HCT116 (cell line): ENCODE data around the gene SMARCA4. TPM values are rescaled to one million over a fixed set of nuclear protein-coding genes. Genes with fewer than 3 reads are reported as not detected.

ENCODE experiments used
- JUND ChIP-seq: IDR thresholded peaks from 2 replicates; pipeline ENCODE4 v1.6.1; 2012
- POLR2A ChIP-seq: IDR thresholded peaks from 2 replicates; pipeline ENCODE4 v1.7.0; 2011; ENCODE audit warnings: borderline replicate concordance; ENCODE audit not compliant: insufficient read depth, insufficient read length; ENCODE audit errors: extremely low read depth
- POLR2AphosphoS5 ChIP-seq: IDR thresholded peaks from 2 replicates; pipeline ENCODE4 v1.6.1; 2011; ENCODE audit warnings: mild to moderate bottlenecking, low read depth, low read length, moderate library complexity
- TCF7L2 ChIP-seq: IDR thresholded peaks from 2 replicates; pipeline ENCODE4 v1.7.0; 2011; ENCODE audit warnings: borderline replicate concordance, inconsistent platforms; ENCODE audit not compliant: insufficient read depth, insufficient read length; ENCODE audit errors: extremely low read depth
- total RNA-seq: library from RNA; stranded (reverse); gene quantifications from one replicate; pipeline ENCODE4 v1.2.1, GENCODE V29; 2021; ENCODE audit not compliant: unreplicated experiment
- TF ChIP-seq, protein P1 (sequence below): IDR thresholded peaks from 2 replicates; pipeline ENCODE4 v1.6.1; 2012; ENCODE audit warnings: low read depth
- TF ChIP-seq, protein P2 (sequence below): IDR thresholded peaks from 2 replicates; pipeline ENCODE4 v1.6.1; 2011; ENCODE audit warnings: mild to moderate bottlenecking, low read length, moderate library complexity; ENCODE audit not compliant: insufficient replicate concordance; ENCODE audit errors: extremely low read depth
- TF ChIP-seq, protein P3 (sequence below): IDR thresholded peaks from 2 replicates; pipeline ENCODE4 v1.6.1; 2012

SMARCA4 gene
- total RNA-seq, 1 experiment from 2014 or later = 116 TPM

DNA sequence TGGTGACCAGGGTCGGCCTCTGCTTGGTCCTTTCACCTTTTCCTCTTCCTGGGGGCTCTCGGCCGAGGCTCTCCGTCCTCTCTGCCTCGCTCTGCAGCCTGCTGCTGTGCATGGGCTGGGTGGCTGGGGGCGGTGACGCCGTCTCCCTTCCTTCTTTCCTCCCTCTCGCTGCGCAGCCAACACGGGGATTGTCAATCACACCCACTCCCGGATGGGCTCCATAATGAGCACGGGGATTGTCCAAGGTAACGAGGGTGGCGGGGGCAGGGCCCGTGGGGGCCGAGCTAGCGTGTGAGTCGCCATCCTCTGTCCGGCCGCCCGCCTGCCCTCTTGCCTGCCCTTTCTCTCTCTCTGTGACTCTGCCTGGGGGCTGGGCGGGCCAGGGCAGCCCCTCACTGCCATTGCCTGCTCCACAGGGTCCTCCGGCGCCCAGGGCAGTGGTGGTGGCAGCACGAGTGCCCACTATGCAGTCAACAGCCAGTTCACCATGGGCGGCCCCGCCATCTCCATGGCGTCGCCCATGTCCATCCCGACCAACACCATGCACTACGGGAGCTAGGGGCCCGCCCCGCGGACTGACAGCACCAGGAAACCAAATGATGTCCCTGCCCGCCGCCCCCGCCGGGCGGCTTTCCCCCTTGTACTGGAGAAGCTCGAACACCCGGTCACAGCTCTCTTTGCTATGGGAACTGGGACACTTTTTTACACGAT is 39.5 kb upstream of the SMARCA4 start (continued):
- TF ChIP-seq, protein P1, sequence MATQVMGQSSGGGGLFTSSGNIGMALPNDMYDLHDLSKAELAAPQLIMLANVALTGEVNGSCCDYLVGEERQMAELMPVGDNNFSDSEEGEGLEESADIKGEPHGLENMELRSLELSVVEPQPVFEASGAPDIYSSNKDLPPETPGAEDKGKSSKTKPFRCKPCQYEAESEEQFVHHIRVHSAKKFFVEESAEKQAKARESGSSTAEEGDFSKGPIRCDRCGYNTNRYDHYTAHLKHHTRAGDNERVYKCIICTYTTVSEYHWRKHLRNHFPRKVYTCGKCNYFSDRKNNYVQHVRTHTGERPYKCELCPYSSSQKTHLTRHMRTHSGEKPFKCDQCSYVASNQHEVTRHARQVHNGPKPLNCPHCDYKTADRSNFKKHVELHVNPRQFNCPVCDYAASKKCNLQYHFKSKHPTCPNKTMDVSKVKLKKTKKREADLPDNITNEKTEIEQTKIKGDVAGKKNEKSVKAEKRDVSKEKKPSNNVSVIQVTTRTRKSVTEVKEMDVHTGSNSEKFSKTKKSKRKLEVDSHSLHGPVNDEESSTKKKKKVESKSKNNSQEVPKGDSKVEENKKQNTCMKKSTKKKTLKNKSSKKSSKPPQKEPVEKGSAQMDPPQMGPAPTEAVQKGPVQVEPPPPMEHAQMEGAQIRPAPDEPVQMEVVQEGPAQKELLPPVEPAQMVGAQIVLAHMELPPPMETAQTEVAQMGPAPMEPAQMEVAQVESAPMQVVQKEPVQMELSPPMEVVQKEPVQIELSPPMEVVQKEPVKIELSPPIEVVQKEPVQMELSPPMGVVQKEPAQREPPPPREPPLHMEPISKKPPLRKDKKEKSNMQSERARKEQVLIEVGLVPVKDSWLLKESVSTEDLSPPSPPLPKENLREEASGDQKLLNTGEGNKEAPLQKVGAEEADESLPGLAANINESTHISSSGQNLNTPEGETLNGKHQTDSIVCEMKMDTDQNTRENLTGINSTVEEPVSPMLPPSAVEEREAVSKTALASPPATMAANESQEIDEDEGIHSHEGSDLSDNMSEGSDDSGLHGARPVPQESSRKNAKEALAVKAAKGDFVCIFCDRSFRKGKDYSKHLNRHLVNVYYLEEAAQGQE = no peak
- TF ChIP-seq JUND (no peak), POLR2A (no peak), POLR2AphosphoS5 (no peak), TCF7L2 (no peak)
- TF ChIP-seq, protein P2, sequence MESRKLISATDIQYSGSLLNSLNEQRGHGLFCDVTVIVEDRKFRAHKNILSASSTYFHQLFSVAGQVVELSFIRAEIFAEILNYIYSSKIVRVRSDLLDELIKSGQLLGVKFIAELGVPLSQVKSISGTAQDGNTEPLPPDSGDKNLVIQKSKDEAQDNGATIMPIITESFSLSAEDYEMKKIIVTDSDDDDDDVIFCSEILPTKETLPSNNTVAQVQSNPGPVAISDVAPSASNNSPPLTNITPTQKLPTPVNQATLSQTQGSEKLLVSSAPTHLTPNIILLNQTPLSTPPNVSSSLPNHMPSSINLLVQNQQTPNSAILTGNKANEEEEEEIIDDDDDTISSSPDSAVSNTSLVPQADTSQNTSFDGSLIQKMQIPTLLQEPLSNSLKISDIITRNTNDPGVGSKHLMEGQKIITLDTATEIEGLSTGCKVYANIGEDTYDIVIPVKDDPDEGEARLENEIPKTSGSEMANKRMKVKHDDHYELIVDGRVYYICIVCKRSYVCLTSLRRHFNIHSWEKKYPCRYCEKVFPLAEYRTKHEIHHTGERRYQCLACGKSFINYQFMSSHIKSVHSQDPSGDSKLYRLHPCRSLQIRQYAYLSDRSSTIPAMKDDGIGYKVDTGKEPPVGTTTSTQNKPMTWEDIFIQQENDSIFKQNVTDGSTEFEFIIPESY = no peak
- TF ChIP-seq, protein P3, sequence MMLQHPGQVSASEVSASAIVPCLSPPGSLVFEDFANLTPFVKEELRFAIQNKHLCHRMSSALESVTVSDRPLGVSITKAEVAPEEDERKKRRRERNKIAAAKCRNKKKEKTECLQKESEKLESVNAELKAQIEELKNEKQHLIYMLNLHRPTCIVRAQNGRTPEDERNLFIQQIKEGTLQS = no peak
